PC-9 (cell line): ENCODE data around the gene PKD2L2. TPM values are rescaled to one million over a fixed set of nuclear protein-coding genes. Genes with fewer than 3 reads are reported as not detected.

Experiments
- BruUV-seq: library from RNA; stranded (reverse); fragments of 400-500 nt; replicated peaks from 2 replicates; lab custom pipeline; 2021; lab: Mats Ljungman, UMichigan
- CTCF ChIA-PET: fragments of 300-600 bp; sonication (Branson Sonifier 250); formaldehyde crosslinking; loops from one replicate; lab custom pipeline; 2022; ENCODE audit warnings: antibody characterized with exemption; lab: Charles Lee
- POLR2A ChIA-PET: fragments of 300-600 bp; sonication (Branson Sonifier 250); formaldehyde crosslinking; loops from one replicate; lab custom pipeline; 2022; ENCODE audit warnings: antibody characterized with exemption; ENCODE audit not compliant: unreplicated experiment; lab: Charles Lee
- DNase-seq, 2 experiments: peaks; one replicate each; pipeline versions ENCODE4 v3.0.0 to v3.0.0-alpha.2; 2015 to 2022; ENCODE audit warnings: mixed read lengths in 1 of 2
- H2AFZ ChIP-seq: fragments of 200-600 bp; sonication (generic); 2 replicates; pipeline ENCODE4 v1.8.1; 2017; ENCODE audit warnings: antibody characterized with exemption
- H3F3A ChIP-seq: fragments of 200-600 bp; sonication (generic); 2 replicates; pipeline ENCODE4 v1.8.1; 2017; ENCODE audit warnings: antibody characterized with exemption, mild to moderate bottlenecking, low read depth; ENCODE audit not compliant: insufficient read depth
- H3K27ac ChIP-seq: fragments of 200-600 bp; sonication (generic); 2 replicates; pipeline ENCODE4 v1.6.1; 2016; ENCODE audit warnings: mixed run types
- H3K27me3 ChIP-seq: fragments of 200-600 bp; sonication (generic); 2 replicates; pipeline ENCODE4 v1.6.1; 2016; ENCODE audit warnings: low read depth, mixed run types; ENCODE audit not compliant: insufficient read depth
- H3K36me3 ChIP-seq: fragments of 200-600 bp; sonication (generic); 2 replicates; pipeline ENCODE4 v1.6.1; 2016; ENCODE audit warnings: low read depth, mixed run types
- H3K4me1 ChIP-seq: fragments of 200-600 bp; sonication (generic); replicated peaks from 2 replicates; pipeline ENCODE4 v1.6.1; 2016; ENCODE audit warnings: mixed run types; ENCODE audit not compliant: insufficient read depth
- H3K4me2 ChIP-seq: fragments of 200-600 bp; sonication (generic); 2 replicates; pipeline ENCODE4 v1.6.1; 2017; ENCODE audit warnings: mixed run types
- H3K4me3 ChIP-seq: fragments of 200-600 bp; sonication (generic); 2 replicates; pipeline ENCODE4 v1.6.1; 2016; ENCODE audit warnings: mixed run types
- H3K79me2 ChIP-seq: fragments of 200-600 bp; sonication (generic); 2 replicates; pipeline ENCODE4 v1.6.1; 2017; ENCODE audit warnings: low read depth, mixed run types
- H3K9me2 ChIP-seq: fragments of 200-600 bp; sonication (generic); 2 replicates; pipeline ENCODE4 v1.8.1; 2017; ENCODE audit warnings: mild to moderate bottlenecking; ENCODE audit not compliant: insufficient read depth
- H3K9me3 ChIP-seq: fragments of 200-600 bp; sonication (generic); 2 replicates; pipeline ENCODE4 v1.8.1; 2016; ENCODE audit warnings: low read depth; ENCODE audit not compliant: insufficient read depth
- H4K20me1 ChIP-seq: fragments of 200-600 bp; sonication (generic); 2 replicates; pipeline ENCODE4 v1.8.1; 2017; ENCODE audit not compliant: insufficient read depth
- CTCF ChIP-seq: fragments of 200-600 bp; sonication (generic); conservative IDR thresholded peaks from 2 replicates; pipeline ENCODE4 v1.6.1; 2017; ENCODE audit warnings: mixed run types, antibody characterized with exemption, mild to moderate bottlenecking, moderate library complexity
- EZH2 ChIP-seq: fragments of 200-600 bp; sonication (generic); IDR thresholded peaks from 2 replicates; pipeline ENCODE4 v1.8.0; 2017; ENCODE audit warnings: antibody characterized with exemption, low read depth
- intact Hi-C: fragments of 100-400 bp; cut with micrococcal nuclease; formaldehyde crosslinking; loops from one replicate; pipeline ENCODE4 v1.10.0; 2022; ENCODE audit not compliant: unreplicated experiment
- total RNA-seq: library from RNA; stranded (reverse); gene quantifications from 2 replicates; pipeline ENCODE4 v1.2.3, GENCODE V29; 2021

Gene PKD2L2
- total RNA-seq, 1 experiment from 2014 or later = 0.46 TPM

DNA sequence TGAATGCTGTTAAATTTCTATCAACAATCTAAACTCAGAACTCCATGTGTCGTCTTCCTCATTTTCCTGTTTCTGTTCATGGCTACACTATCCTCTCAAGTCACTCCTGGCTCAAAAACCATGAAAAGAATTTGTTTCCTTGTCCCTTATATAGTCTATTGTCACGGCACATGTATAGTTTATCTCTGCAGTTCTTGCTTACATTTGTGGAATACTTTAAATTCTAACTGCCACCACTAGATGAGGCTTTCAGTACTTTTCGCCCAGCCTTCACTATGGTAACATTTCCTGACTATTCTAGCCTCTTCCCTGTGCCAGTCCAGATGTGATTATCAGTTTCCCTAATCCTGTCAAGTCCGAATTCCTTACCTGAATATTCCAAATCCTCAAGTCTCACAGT is 34.6 kb downstream of the PKD2L2 start:
- Histone ChIP-seq H3K4me1 (no peaks in the 10 kb centered on the region), H3K4me2 (no peak overlapping the region), H3K36me3 (no peaks in the 10 kb centered on the region), H4K20me1 (no peaks in the 10 kb centered on the region), H3F3A (no peaks in the 10 kb centered on the region), H3K9me2 (no peaks in the 10 kb centered on the region), H3K9me3 (no peaks in the 10 kb centered on the region), H3K79me2 (no peaks in the 10 kb centered on the region), H3K27me3 (no peaks in the 10 kb centered on the region), H3K4me3 (no peak overlapping the region), H2AFZ (no peak overlapping the region), H3K27ac (no peak overlapping the region)
- ChIA-PET POLR2A (no interaction called here), CTCF (no interaction called here)
- intact Hi-C loops = loop anchor here (5.0 kb wide), 1 partner anchor 147 kb away; no protein-coding TSS in a partner anchor
- no TSS peak for BruUV-seq
- no peak for TF ChIP-seq EZH2
- TF ChIP-seq CTCF = no peak
- DNase-seq = no peak

- intact Hi-C loops = no loop called here
- no peak for TF ChIP-seq EZH2
- TF ChIP-seq CTCF = no peak
- Histone ChIP-seq H3K9me3 (no peaks in the 10 kb centered on the region), H3K36me3 (no peaks in the 10 kb centered on the region), H3K79me2 (no peaks in the 10 kb centered on the region), H3K4me1 (no peaks in the 10 kb centered on the region), H3K9me2 (no peaks in the 10 kb centered on the region; the same call in 1 of the 2 replicates), H4K20me1 (no peaks in the 10 kb centered on the region), H3K4me2 (no peak overlapping the region), H3K4me3 (no peak overlapping the region), H3F3A (no peaks in the 10 kb centered on the region), H3K27ac (no peak overlapping the region), H2AFZ (no peak overlapping the region), H3K27me3 (no peaks in the 10 kb centered on the region)
- ChIA-PET POLR2A (interaction anchor here (0.5 kb wide), 1 partner anchor 99 kb away, joined by 10 read pairs; no protein-coding TSS in a partner anchor), CTCF (interaction anchor here (0.7 kb wide), 1 partner anchor 132 kb away, joined by 3 read pairs; no protein-coding TSS in a partner anchor)
- BruUV-seq = no TSS peak
- DNase-seq = no peak
Measured at GRCh38 chr5:137932800-137933199, 43.5 kb downstream of the PKD2L2 start.

GRCh38 chr5:137933491-137933911 is 44.2 kb downstream of the PKD2L2 start:
- intact Hi-C loops = no loop called here
- Histone ChIP-seq H3K4me3 (no peak overlapping the region), H3K27ac (no peak overlapping the region), H3F3A (no peaks in the 10 kb centered on the region), H3K4me1 (no peaks in the 10 kb centered on the region), H3K36me3 (no peaks in the 10 kb centered on the region), H3K9me3 (no peaks in the 10 kb centered on the region), H2AFZ (no peak overlapping the region), H3K27me3 (no peaks in the 10 kb centered on the region), H3K4me2 (no peak overlapping the region), H3K79me2 (no peaks in the 10 kb centered on the region), H4K20me1 (no peaks in the 10 kb centered on the region), H3K9me2 (no peaks in the 10 kb centered on the region; the same call in 1 of the 2 replicates)
- DNase-seq = no peak
- TF ChIP-seq EZH2 = no peak
- TF ChIP-seq CTCF = no peak
- CTCF ChIA-PET = interaction anchor here (0.7 kb wide), 1 partner anchor 131 kb away, joined by 3 read pairs; no protein-coding TSS in a partner anchor
- no TSS peak for BruUV-seq
- POLR2A ChIA-PET = no interaction called here
